H1 (cell line): ENCODE results near the gene ANAPC15. TPM values are rescaled to one million over a fixed set of nuclear protein-coding genes. Genes with fewer than 3 reads are reported as not detected.

Experiments
- CTCF ChIA-PET: fragments of 300-600 bp; sonication (Branson Sonifier 250); formaldehyde crosslinking; loops from one replicate; lab custom pipeline; 2021; ENCODE audit not compliant: partially characterized antibody; lab: Charles Lee
- POLR2A ChIA-PET: fragments of 300-600 bp; sonication (Branson Sonifier 250); formaldehyde crosslinking; loops from one replicate; lab custom pipeline; 2021; ENCODE audit warnings: inconsistent platforms; ENCODE audit not compliant: partially characterized antibody; lab: Charles Lee
- DNase-seq, 2 experiments: peaks; one replicate each; pipeline versions ENCODE4 v3.0.0 to v3.0.0-alpha.2; 2010 to 2022; ENCODE audit warnings: low spot score in 2 of 2, low read depth in 1 of 2, mixed read lengths in 1 of 2
- FAIRE-seq: peaks from 2 replicates; lab custom pipeline; 2011; peaks lifted over from hg19 to GRCh38; lab: Jason Lieb, UNC
- H2AFZ ChIP-seq: 2 replicates; pipeline ENCODE4 v1.8.1; 2012; ENCODE audit warnings: low read length, inconsistent platforms
- H2AK5ac ChIP-seq: 2 replicates; pipeline ENCODE4 v1.6.1; 2013; ENCODE audit warnings: low read depth, low read length
- H2BK120ac ChIP-seq: replicated peaks from 2 replicates; pipeline ENCODE3; 2013; ENCODE audit warnings: low read depth, low read length, inconsistent platforms
- H2BK12ac ChIP-seq: 2 replicates; pipeline ENCODE4 v1.6.1; 2013; ENCODE audit warnings: low read depth, low read length
- H2BK15ac ChIP-seq: 2 replicates; pipeline ENCODE4 v1.6.1; 2013; ENCODE audit warnings: low read length
- H2BK20ac ChIP-seq: 2 replicates; pipeline ENCODE4 v1.6.1; 2013; ENCODE audit warnings: low read length
- H2BK5ac ChIP-seq: 2 replicates; pipeline ENCODE4 v1.6.1; 2013; ENCODE audit warnings: low read depth, low read length
- H3K14ac ChIP-seq: 2 replicates; pipeline ENCODE4 v1.6.1; 2013; ENCODE audit warnings: inconsistent platforms; ENCODE audit not compliant: insufficient read length
- H3K18ac ChIP-seq: 2 replicates; pipeline ENCODE4 v1.6.1; 2013; ENCODE audit warnings: low read length; ENCODE audit errors: extremely low read depth
- H3K23ac ChIP-seq: 2 replicates; pipeline ENCODE4 v1.6.1; 2013; ENCODE audit warnings: inconsistent platforms; ENCODE audit not compliant: insufficient read length
- H3K23me2 ChIP-seq: 2 replicates; pipeline ENCODE4 v1.6.1; 2013; ENCODE audit warnings: low read depth, low read length
- H3K27ac ChIP-seq: 2 replicates; pipeline ENCODE4 v1.6.1; 2011; ENCODE audit warnings: low read depth, low read length, inconsistent platforms
- H3K27me3 ChIP-seq, 4 experiments: replicated peaks in 1 of 4; 1 replicate in 1 of 4; 2 replicates in 3 of 4; pipeline versions ENCODE4 v1.6.1 to v1.8.1; 2011 to 2013; ENCODE audit warnings: low read length in 3 of 4, mild to moderate bottlenecking in 3 of 4, inconsistent platforms in 2 of 4, mixed read lengths in 2 of 4, moderate library complexity in 1 of 4; ENCODE audit not compliant: control insufficient read depth in 3 of 4, insufficient read depth in 3 of 4; ENCODE audit errors: extremely low read depth in 1 of 4
- H3K36me3 ChIP-seq, 4 experiments: 2 replicates each; pipeline versions ENCODE4 v1.6.1 to v1.8.1; 2011 to 2013; ENCODE audit warnings: mild to moderate bottlenecking in 4 of 4, low read length in 3 of 4, moderate library complexity in 2 of 4, control low read depth in 1 of 4, inconsistent platforms in 1 of 4; ENCODE audit not compliant: insufficient read depth in 4 of 4, control insufficient read depth in 2 of 4
- H3K4ac ChIP-seq: replicated peaks from 2 replicates; pipeline ENCODE3; 2013; ENCODE audit warnings: low read length, low read depth, mixed read lengths, inconsistent platforms; ENCODE audit not compliant: insufficient read length
- H3K4me1 ChIP-seq, 4 experiments: replicated peaks in 1 of 4; 1 replicate in 1 of 4; 2 replicates in 3 of 4; pipeline versions ENCODE4 v1.6.1 to v1.8.1; 2011 to 2013; ENCODE audit warnings: low read length in 3 of 4, inconsistent platforms in 2 of 4, mixed read lengths in 1 of 4; ENCODE audit not compliant: insufficient read depth in 4 of 4, control insufficient read depth in 3 of 4
- H3K4me2 ChIP-seq, 2 experiments: 2 replicates each; pipeline versions ENCODE4 v1.6.1 to v1.8.1; 2011 to 2013; ENCODE audit warnings: low read depth in 2 of 2, low read length in 2 of 2, control low read depth in 1 of 2, inconsistent platforms in 1 of 2, mild to moderate bottlenecking in 1 of 2; ENCODE audit not compliant: insufficient read depth in 1 of 2
- H3K4me3 ChIP-seq, 4 experiments: fragments of 200-600, 300-600 bp in 1 of 4; sonication (generic), shearing (Covaris generic), sonication (Bioruptor Twin) in 1 of 4; 2 replicates each; pipeline versions ENCODE4 v1.5.1 to v1.8.1; 2011 to 2016; ENCODE audit warnings: low read length in 4 of 4, low read depth in 3 of 4, control low read depth in 2 of 4, inconsistent platforms in 2 of 4, mild to moderate bottlenecking in 2 of 4, mixed read lengths in 1 of 4, moderate library complexity in 1 of 4; ENCODE audit not compliant: insufficient read depth in 2 of 4; ENCODE audit errors: extremely low read depth in 1 of 4
- H3K56ac ChIP-seq: replicated peaks from 2 replicates; pipeline ENCODE3; 2013; ENCODE audit warnings: low read depth, mild to moderate bottlenecking, mixed read lengths, low read length, inconsistent platforms; ENCODE audit not compliant: insufficient read length
- H3K79me1 ChIP-seq: 2 replicates; pipeline ENCODE4 v1.6.1; 2013; ENCODE audit warnings: low read depth, low read length, control low read depth
- H3K79me2 ChIP-seq, 2 experiments: 2 replicates each; pipeline versions ENCODE4 v1.6.1 to v1.8.1; 2012 to 2013; ENCODE audit warnings: low read length in 2 of 2, mild to moderate bottlenecking in 2 of 2, inconsistent platforms in 1 of 2; ENCODE audit not compliant: insufficient read depth in 2 of 2, control insufficient read depth in 1 of 2
- H3K9ac ChIP-seq, 4 experiments: replicated peaks in 1 of 4; 1 replicate in 1 of 4; 2 replicates in 3 of 4; pipeline versions ENCODE4 v1.6.1 to v1.8.1; 2011 to 2013; ENCODE audit warnings: low read depth in 3 of 4, low read length in 3 of 4, control low read depth in 2 of 4, mild to moderate bottlenecking in 2 of 4, moderate library complexity in 2 of 4, inconsistent platforms in 1 of 4; ENCODE audit errors: extremely low read depth in 1 of 4
- H3K9me3 ChIP-seq, 2 experiments: 2 replicates each; pipeline versions ENCODE4 v1.6.1 to v1.8.1; 2012 to 2013; ENCODE audit warnings: mild to moderate bottlenecking in 2 of 2, moderate library complexity in 2 of 2, control low read depth in 1 of 2, inconsistent platforms in 1 of 2, low read depth in 1 of 2, low read length in 1 of 2, mixed read lengths in 1 of 2; ENCODE audit not compliant: insufficient read depth in 2 of 2
- H4K20me1 ChIP-seq, 2 experiments: replicated peaks in 1 of 2; 2 replicates each; pipeline versions ENCODE3 to v1.8.1; 2011 to 2013; ENCODE audit warnings: inconsistent platforms in 2 of 2, low read length in 2 of 2, mild to moderate bottlenecking in 1 of 2; ENCODE audit not compliant: insufficient read depth in 2 of 2, control insufficient read depth in 1 of 2
- H4K5ac ChIP-seq: 2 replicates; pipeline ENCODE4 v1.6.1; 2013; ENCODE audit warnings: low read length, low read depth, mixed read lengths, inconsistent platforms; ENCODE audit not compliant: insufficient read length
- H4K8ac ChIP-seq: 2 replicates; pipeline ENCODE4 v1.8.0; 2013; ENCODE audit warnings: mild to moderate bottlenecking, moderate library complexity, low read length, inconsistent platforms; ENCODE audit not compliant: insufficient read depth; ENCODE audit errors: extremely low read depth
- H4K91ac ChIP-seq: replicated peaks from 2 replicates; pipeline ENCODE3; 2013; ENCODE audit warnings: low read length, mixed read lengths, inconsistent platforms; ENCODE audit not compliant: insufficient read length
- CBX5 ChIP-seq: fragments of 300-800, 300-1000 bp; sonication (generic); IDR thresholded peaks from 2 replicates; pipeline ENCODE4 v1.7.1; 2016; ENCODE audit warnings: antibody characterized with exemption, low read length, low read depth
- CBX8 ChIP-seq: fragments of 300-800, 300-1000 bp; sonication (generic); IDR thresholded peaks from 2 replicates; pipeline ENCODE4 v1.7.1; 2016; ENCODE audit warnings: low read depth, low read length, borderline replicate concordance
- FOSL1 ChIP-seq: IDR thresholded peaks from 2 replicates; pipeline ENCODE4 v1.6.1; 2011; ENCODE audit warnings: mild to moderate bottlenecking, low read depth, low read length, moderate library complexity; ENCODE audit not compliant: insufficient read depth
- MAFK ChIP-seq: IDR thresholded peaks from 2 replicates; pipeline ENCODE4 v1.6.1; 2012; ENCODE audit warnings: low read depth, mild to moderate bottlenecking, improper control_type of control experiment, low read length
- WGBS, 2 experiments: shearing (Covaris generic) in 1 of 2; methylation state at CpG; one replicate each; pipeline versions ENCODE4 v1.1.6 to v1.1.7; 2013 to 2015; ENCODE audit warnings: low lambda C conversion rate in 2 of 2, mixed read lengths in 2 of 2, inconsistent platforms in 1 of 2, low coverage in 1 of 2, missing lambda C conversion rate in 1 of 2; ENCODE audit not compliant: insufficient replicate concordance in 2 of 2, insufficient coverage in 1 of 2, insufficient read length in 1 of 2; ENCODE audit errors: extremely low coverage in 1 of 2, missing lambda C conversion rate in 1 of 2; 5-methylcytosine and 5-hydroxymethylcytosine counted together
- polyA plus RNA-seq, 7 experiments: library from polyadenylated mRNA; depleted of rRNA in 3 of 7; stranded (reverse) in 5 of 7; unstranded in 2 of 7; fragments of >200 nt in 5 of 7; fragments of 200-250 nt in 2 of 7; gene quantifications; 1 replicate in 5 of 7; 2 replicates in 1 of 7; 4 replicates in 1 of 7; pipeline versions ENCODE4 v1.2.1 to v1.2.3, GENCODE V29; 2011 to 2013; ENCODE audit warnings: missing spikeins in 2 of 7, mixed read lengths in 2 of 7
- total RNA-seq: library from RNA; stranded (reverse); fragmentation: NEBNext Ultra II Directional; extraction: Animal tissue kit (Norgen Biotek cat#: 25700); gene quantifications from 2 replicates; pipeline ENCODE4 v1.2.1, GENCODE V29; 2021
- TF ChIP-seq, protein P1 (sequence below): IDR thresholded peaks from 2 replicates; pipeline ENCODE4 v1.6.1; 2012; ENCODE audit warnings: low read length, inconsistent platforms

ANAPC15 gene
- total and polyA plus RNA-seq, 2 of the 8 experiments (the other 6 are each of a cell fraction or from before 2014, with no cell fraction given): 66.2 to 74.9 TPM

DNA sequence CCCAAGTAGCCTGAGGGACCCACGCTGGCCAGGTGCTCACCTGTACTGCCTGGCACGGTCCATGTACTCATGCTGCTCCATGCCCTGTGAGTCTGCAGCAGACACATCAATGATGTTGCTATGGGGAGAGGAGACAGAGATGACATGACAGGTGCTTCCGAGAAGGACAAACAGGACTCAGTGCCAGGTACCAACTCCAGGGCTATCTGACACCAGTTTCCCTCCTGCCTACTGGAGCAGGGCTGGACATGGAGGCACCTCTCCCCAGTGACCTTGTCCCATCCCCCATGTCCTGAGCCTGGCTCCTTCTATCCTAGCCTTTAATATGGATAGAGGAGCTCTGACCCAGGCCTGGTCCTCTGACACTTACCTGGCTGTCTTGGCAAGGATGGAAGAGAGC is 13.8 kb downstream of the ANAPC15 start:
- Histone ChIP-seq H2BK120ac (no peak overlapping the region), H2BK5ac (no peak overlapping the region), H3K27ac (no peak overlapping the region), H3K4me3 (no peak overlapping the region), H3K4me2 (no peak overlapping the region), H3K23me2 (peaks cover 6% of the 10 kb centered on the region), H2AK5ac (no peak overlapping the region), H4K8ac (no peak overlapping the region), H4K91ac (no peak overlapping the region), H3K18ac (no peak overlapping the region), H3K9me3 (no peaks in the 10 kb centered on the region), H3K23ac (no peak overlapping the region), H2BK12ac (no peak overlapping the region), H3K4ac (no peak overlapping the region), H3K9ac (no peak overlapping the region), H3K14ac (no peak overlapping the region), H3K79me1 (peaks cover 13% of the 10 kb centered on the region), H4K5ac (no peak overlapping the region), H3K56ac (no peak overlapping the region), H2AFZ (no peak overlapping the region), H3K4me1 (peaks cover 3 to 12% (median 4%) of the 10 kb centered on the region in 4 experiments; a peak in 6 of 7 replicates), H3K79me2 (peaks cover 10 to 34% of the 10 kb centered on the region in 2 experiments), H3K27me3 (no peaks in the 10 kb centered on the region), H2BK15ac (no peak overlapping the region), H2BK20ac (no peak overlapping the region), H4K20me1 (peaks cover 2 to 16% of the 10 kb centered on the region in 2 experiments), H3K36me3 (peaks cover 22 to 41% (median 32%) of the 10 kb centered on the region in 4 experiments)
- POLR2A ChIA-PET: interaction anchor here (1.2 to 14.4 kb wide), 8 partner anchors 5 to 73 kb away, joined by 4 to 144 read pairs (median 6); partner anchors contain the start of genes LAMTOR1, LRRC51 and TOMT
- CTCF ChIA-PET: interaction anchor here (1.5 to 14.0 kb wide), 5 partner anchors 8 to 140 kb away, joined by 4 to 423 read pairs (median 22); no protein-coding TSS in a partner anchor
- FAIRE-seq (no peak), DNase-seq (no peak)
- WGBS, 2 experiments: 92% methylated on average over 3 of the region's 3 CpGs; no CpG with 5 or more reads in 1 of the 2 experiments
- TF ChIP-seq, protein P1, sequence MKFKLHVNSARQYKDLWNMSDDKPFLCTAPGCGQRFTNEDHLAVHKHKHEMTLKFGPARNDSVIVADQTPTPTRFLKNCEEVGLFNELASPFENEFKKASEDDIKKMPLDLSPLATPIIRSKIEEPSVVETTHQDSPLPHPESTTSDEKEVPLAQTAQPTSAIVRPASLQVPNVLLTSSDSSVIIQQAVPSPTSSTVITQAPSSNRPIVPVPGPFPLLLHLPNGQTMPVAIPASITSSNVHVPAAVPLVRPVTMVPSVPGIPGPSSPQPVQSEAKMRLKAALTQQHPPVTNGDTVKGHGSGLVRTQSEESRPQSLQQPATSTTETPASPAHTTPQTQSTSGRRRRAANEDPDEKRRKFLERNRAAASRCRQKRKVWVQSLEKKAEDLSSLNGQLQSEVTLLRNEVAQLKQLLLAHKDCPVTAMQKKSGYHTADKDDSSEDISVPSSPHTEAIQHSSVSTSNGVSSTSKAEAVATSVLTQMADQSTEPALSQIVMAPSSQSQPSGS: no peak
- TF ChIP-seq CBX5 (no peak), FOSL1 (no peak), CBX8 (no peak), MAFK (no peak)
